Vagina (tissue), 2 donors: Measurements from ENCODE around the gene PABPC3. TPM values are rescaled to one million over a fixed set of nuclear protein-coding genes. Genes with fewer than 3 reads are reported as not detected.

Experiments
- DNase-seq, 2 donors: peaks; one replicate each; pipeline ENCODE4 v3.0.0-alpha.2; 2017; ENCODE audit errors: extremely low spot score in 2 of 2
- H3K27ac ChIP-seq: fragments of 200-600 bp; sonication (generic); one replicate; pipeline ENCODE4 v1.5.1; 2019
- H3K27me3 ChIP-seq: fragments of 200-600 bp; sonication (generic); one replicate; pipeline ENCODE4 v1.5.1; 2019
- H3K36me3 ChIP-seq, 2 donors: fragments of 200-600 bp; sonication (generic); one replicate each; pipeline ENCODE4 v1.5.1; 2017 to 2019
- H3K4me1 ChIP-seq: fragments of 200-600 bp; sonication (generic); one replicate; pipeline ENCODE4 v1.5.1; 2019
- H3K4me3 ChIP-seq, 2 donors: fragments of 200-600 bp; sonication (generic); 1 replicate in 1 of 2; 2 replicates in 1 of 2; pipeline ENCODE4 v1.5.1; 2016 to 2019
- H3K9me3 ChIP-seq: fragments of 200-600 bp; sonication (generic); one replicate; pipeline ENCODE4 v1.5.1; 2019
- POLR2A ChIP-seq, 2 donors: fragments of 450-650 bp; IDR thresholded peaks; one replicate each; pipeline ENCODE4 v1.6.1; 2017; ENCODE audit warnings: antibody characterized with exemption in 2 of 2, mild to moderate bottlenecking in 2 of 2, moderate library complexity in 2 of 2
- POLR2AphosphoS5 ChIP-seq, 2 donors: sonication (generic); formaldehyde crosslinking; IDR thresholded peaks; one replicate each; pipeline ENCODE4 v1.9.0; 2017; ENCODE audit warnings: antibody characterized with exemption in 2 of 2, mild to moderate bottlenecking in 2 of 2, low read depth in 1 of 2; ENCODE audit not compliant: insufficient read depth in 1 of 2
- intact Hi-C: fragments of 100-400 bp; cut with DNase I; formaldehyde crosslinking; loops from one replicate; pipeline ENCODE4 v1.15.1; 2023
- small RNA-seq: library from RNA; depleted of rRNA; stranded (forward); fragments of <200 nt; gene quantifications from one replicate; pipeline ENCODE3, GENCODE V24; 2016
- total RNA-seq: library from RNA; depleted of rRNA; stranded (reverse); fragments of >200 nt; gene quantifications from one replicate; pipeline ENCODE4 v1.2.3, GENCODE V29; 2016
- TF ChIP-seq, protein P1 (sequence below), 3 experiments: fragments of 450-650 bp in 2 of 3; fragments of 200-600 bp in 1 of 3; sonication (generic) in 1 of 3; IDR thresholded peaks; one replicate each; pipeline ENCODE4 v1.5.1; 2017 to 2019; ENCODE audit warnings: antibody characterized with exemption in 3 of 3, mild to moderate bottlenecking in 2 of 3, moderate library complexity in 2 of 3

The PABPC3 gene
- total RNA-seq, 1 donor from 2014 or later: not detected

- intact Hi-C loops: no loop called here
- TF ChIP-seq POLR2AphosphoS5 (IDR thresholded peaks at IDR 0.05; ENCODE audit: insufficient read depth in 1 of 2, low read depth in 1 of 2) (no peak), POLR2A (IDR thresholded peaks at IDR 0.05) (no peak)
- TF ChIP-seq, protein P1, sequence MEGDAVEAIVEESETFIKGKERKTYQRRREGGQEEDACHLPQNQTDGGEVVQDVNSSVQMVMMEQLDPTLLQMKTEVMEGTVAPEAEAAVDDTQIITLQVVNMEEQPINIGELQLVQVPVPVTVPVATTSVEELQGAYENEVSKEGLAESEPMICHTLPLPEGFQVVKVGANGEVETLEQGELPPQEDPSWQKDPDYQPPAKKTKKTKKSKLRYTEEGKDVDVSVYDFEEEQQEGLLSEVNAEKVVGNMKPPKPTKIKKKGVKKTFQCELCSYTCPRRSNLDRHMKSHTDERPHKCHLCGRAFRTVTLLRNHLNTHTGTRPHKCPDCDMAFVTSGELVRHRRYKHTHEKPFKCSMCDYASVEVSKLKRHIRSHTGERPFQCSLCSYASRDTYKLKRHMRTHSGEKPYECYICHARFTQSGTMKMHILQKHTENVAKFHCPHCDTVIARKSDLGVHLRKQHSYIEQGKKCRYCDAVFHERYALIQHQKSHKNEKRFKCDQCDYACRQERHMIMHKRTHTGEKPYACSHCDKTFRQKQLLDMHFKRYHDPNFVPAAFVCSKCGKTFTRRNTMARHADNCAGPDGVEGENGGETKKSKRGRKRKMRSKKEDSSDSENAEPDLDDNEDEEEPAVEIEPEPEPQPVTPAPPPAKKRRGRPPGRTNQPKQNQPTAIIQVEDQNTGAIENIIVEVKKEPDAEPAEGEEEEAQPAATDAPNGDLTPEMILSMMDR (IDR thresholded peaks at IDR 0.05): no peak
- no peak for DNase-seq
- H3K4me1 ChIP-seq: no peaks in the 10 kb centered on the region
- no peak overlapping the region for H3K27ac ChIP-seq
- no peaks in the 10 kb centered on the region for H3K27me3 ChIP-seq
- no peaks in the 10 kb centered on the region for H3K36me3 ChIP-seq
- no peak overlapping the region for H3K4me3 ChIP-seq
- no peaks in the 10 kb centered on the region for H3K9me3 ChIP-seq
Observed at GRCh38 chr13:25147638-25148401, 51.9 kb downstream of the PABPC3 start.

GRCh38 chr13:25148402-25148771 lies 52.5 kb downstream of the PABPC3 start:
- Histone ChIP-seq H3K27ac (no peak overlapping the region), H3K9me3 (no peaks in the 10 kb centered on the region), H3K4me1 (no peaks in the 10 kb centered on the region), H3K4me3 (no peak overlapping the region), H3K36me3 (no peaks in the 10 kb centered on the region), H3K27me3 (no peaks in the 10 kb centered on the region)
- intact Hi-C loops: no loop called here
- DNase-seq: no peak
- TF ChIP-seq, protein P1 (IDR thresholded peaks at IDR 0.05): no peak
- TF ChIP-seq POLR2A (IDR thresholded peaks at IDR 0.05): no peak
- no peak for TF ChIP-seq POLR2AphosphoS5 (IDR thresholded peaks at IDR 0.05; ENCODE audit: insufficient read depth in 1 of 2, low read depth in 1 of 2)

Small RNAs within 50 kb of the gene (small RNA-seq; reads per million reads assigned to genes)
- gene AL359757.2: not detected

Other genes with a start within 250 kb of the PABPC3 start
- not detected for gene AMER2, start 76.2 kb downstream of the PABPC3 start, total RNA-seq
- gene MTMR6, start 191.4 kb downstream of the PABPC3 start, total RNA-seq: 14.0 TPM
- 64.3 TPM for gene NUP58, start 205.5 kb downstream of the PABPC3 start, total RNA-seq